ENCODE data around the gene TBC1D23.

DNA sequence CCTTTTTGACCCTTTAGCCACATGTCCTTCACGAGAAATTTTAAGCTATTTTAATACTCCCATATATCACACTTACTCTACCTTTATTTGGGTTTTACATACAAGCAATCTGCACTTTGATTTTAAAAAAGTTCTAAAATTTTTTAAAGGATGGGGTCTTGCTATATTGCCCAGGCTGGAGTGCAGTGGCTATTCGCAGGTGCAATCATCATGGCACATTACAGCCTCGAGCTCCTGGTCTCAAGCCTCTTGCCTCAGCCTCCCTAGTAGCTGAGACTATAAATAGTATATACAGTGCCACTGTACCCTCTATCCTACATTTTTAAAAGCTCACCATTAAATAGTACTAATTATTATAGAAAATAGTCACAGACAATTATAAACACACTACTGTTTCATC is 103.6 kb downstream of the TBC1D23 start:
- TF ChIP-seq EZH2phosphoT487 (IDR thresholded peaks at IDR 0.05; ENCODE audit: borderline replicate concordance): no peak
- TF ChIP-seq, protein P1, sequence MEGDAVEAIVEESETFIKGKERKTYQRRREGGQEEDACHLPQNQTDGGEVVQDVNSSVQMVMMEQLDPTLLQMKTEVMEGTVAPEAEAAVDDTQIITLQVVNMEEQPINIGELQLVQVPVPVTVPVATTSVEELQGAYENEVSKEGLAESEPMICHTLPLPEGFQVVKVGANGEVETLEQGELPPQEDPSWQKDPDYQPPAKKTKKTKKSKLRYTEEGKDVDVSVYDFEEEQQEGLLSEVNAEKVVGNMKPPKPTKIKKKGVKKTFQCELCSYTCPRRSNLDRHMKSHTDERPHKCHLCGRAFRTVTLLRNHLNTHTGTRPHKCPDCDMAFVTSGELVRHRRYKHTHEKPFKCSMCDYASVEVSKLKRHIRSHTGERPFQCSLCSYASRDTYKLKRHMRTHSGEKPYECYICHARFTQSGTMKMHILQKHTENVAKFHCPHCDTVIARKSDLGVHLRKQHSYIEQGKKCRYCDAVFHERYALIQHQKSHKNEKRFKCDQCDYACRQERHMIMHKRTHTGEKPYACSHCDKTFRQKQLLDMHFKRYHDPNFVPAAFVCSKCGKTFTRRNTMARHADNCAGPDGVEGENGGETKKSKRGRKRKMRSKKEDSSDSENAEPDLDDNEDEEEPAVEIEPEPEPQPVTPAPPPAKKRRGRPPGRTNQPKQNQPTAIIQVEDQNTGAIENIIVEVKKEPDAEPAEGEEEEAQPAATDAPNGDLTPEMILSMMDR (conservative IDR thresholded peaks at IDR 0.05; ENCODE audit: low read length): no peak
